ENCODE measurements around the gene COPG1.

GRCh38 chr3:129326138-129326537 lies 76.7 kb downstream of the COPG1 start:
- TF ChIP-seq CTCF (IDR thresholded peaks at IDR 0.05) (no peak), EZH2 (IDR thresholded peaks at IDR 0.05; ENCODE audit: borderline replicate concordance, insufficient read depth, low read depth, low read length, poor library complexity, severe bottlenecking) (no peak)
